Astrocyte (in vitro differentiated cells and primary cell): Measurements from ENCODE around the gene PTTG2. TPM values are rescaled to one million over a fixed set of nuclear protein-coding genes. Genes with fewer than 3 reads are reported as not detected.
"Not testable (repeated sequence)": the region's sequence is repeated elsewhere in the genome, so short reads cannot be mapped to it uniquely, and the experiment has no call there.

Experiments used
- DNase-seq: peaks from one replicate; pipeline ENCODE4 v3.0.0-alpha.2; 2010; ENCODE audit warnings: low read depth
- FAIRE-seq: peaks from 2 replicates; lab custom pipeline; 2011; peaks lifted over from hg19 to GRCh38; lab: Jason Lieb, UNC
- H2AFZ ChIP-seq: 2 replicates; pipeline ENCODE4 v1.6.0; 2012; ENCODE audit warnings: low read depth, low read length, inconsistent platforms
- H3K27ac ChIP-seq: 2 replicates; pipeline ENCODE4 v1.5.1; 2011; ENCODE audit warnings: low read depth, low read length, inconsistent platforms
- H3K27me3 ChIP-seq: 2 replicates; pipeline ENCODE4 v1.6.0; 2011; ENCODE audit warnings: low read length, inconsistent platforms; ENCODE audit not compliant: insufficient read depth
- H3K36me3 ChIP-seq: 2 replicates; pipeline ENCODE4 v1.5.1; 2011; ENCODE audit warnings: low read length, inconsistent platforms; ENCODE audit not compliant: insufficient read depth
- H3K4me1 ChIP-seq: 2 replicates; pipeline ENCODE4 v1.5.1; 2011; ENCODE audit warnings: low read length, inconsistent platforms; ENCODE audit not compliant: insufficient read depth
- H3K4me2 ChIP-seq: 2 replicates; pipeline ENCODE4 v1.6.0; 2012; ENCODE audit warnings: low read length, inconsistent platforms
- H3K4me3 ChIP-seq: 2 replicates; pipeline ENCODE4 v1.5.1; 2011; ENCODE audit warnings: low read depth, mild to moderate bottlenecking, low read length, inconsistent platforms; ENCODE audit not compliant: insufficient read depth
- H3K79me2 ChIP-seq: 2 replicates; pipeline ENCODE4 v1.6.0; 2012; ENCODE audit warnings: mild to moderate bottlenecking, low read length, inconsistent platforms; ENCODE audit not compliant: insufficient read depth
- H3K9ac ChIP-seq: 2 replicates; pipeline ENCODE4 v1.6.0; 2012; ENCODE audit warnings: mild to moderate bottlenecking, low read length, inconsistent platforms
- H3K9me3 ChIP-seq: 2 replicates; pipeline ENCODE4 v1.5.1; 2012; ENCODE audit warnings: low read depth, mild to moderate bottlenecking, low read length, inconsistent platforms; ENCODE audit not compliant: insufficient read depth
- H4K20me1 ChIP-seq: 2 replicates; pipeline ENCODE4 v1.6.0; 2012; ENCODE audit warnings: low read length, inconsistent platforms; ENCODE audit not compliant: insufficient read depth
- H3K27ac Mint-ChIP-seq: one replicate; pipeline ENCODE4 v1.8.0; 2021; ENCODE audit warnings: mild to moderate bottlenecking, mixed read lengths; ENCODE audit not compliant: unreplicated experiment
- H3K27me3 Mint-ChIP-seq: one replicate; pipeline ENCODE4 v1.8.0; 2021; ENCODE audit warnings: low read depth, mixed read lengths; ENCODE audit not compliant: unreplicated experiment
- H3K36me3 Mint-ChIP-seq: one replicate; pipeline ENCODE4 v1.8.0; 2021; ENCODE audit warnings: low read depth, mixed read lengths; ENCODE audit not compliant: unreplicated experiment
- H3K4me1 Mint-ChIP-seq: one replicate; pipeline ENCODE4 v1.8.0; 2021; ENCODE audit warnings: low read depth, mixed read lengths; ENCODE audit not compliant: unreplicated experiment
- H3K4me3 Mint-ChIP-seq: one replicate; pipeline ENCODE4 v1.8.0; 2021; ENCODE audit warnings: mild to moderate bottlenecking, moderate library complexity, mixed read lengths; ENCODE audit not compliant: unreplicated experiment
- H3K9me3 Mint-ChIP-seq: one replicate; pipeline ENCODE4 v1.8.0; 2021; ENCODE audit warnings: mild to moderate bottlenecking, mixed read lengths; ENCODE audit not compliant: unreplicated experiment
- EZH2 ChIP-seq: IDR thresholded peaks from 2 replicates; pipeline ENCODE4 v1.6.1; 2012; ENCODE audit warnings: mild to moderate bottlenecking, low read length, inconsistent platforms; ENCODE audit not compliant: insufficient read depth
- total RNA-seq: library from RNA; stranded (reverse); gene quantifications from 2 replicates; pipeline ENCODE4 v1.2.1, GENCODE V29; 2021
- TF ChIP-seq, protein P1 (sequence below): IDR thresholded peaks from 2 replicates; pipeline ENCODE4 v1.5.1; 2011; ENCODE audit warnings: low read depth, mild to moderate bottlenecking, inconsistent platforms, low read length, moderate library complexity; ENCODE audit not compliant: insufficient read depth

PTTG2 gene
- total RNA-seq, 1 donor from 2014 or later = not detected

DNA sequence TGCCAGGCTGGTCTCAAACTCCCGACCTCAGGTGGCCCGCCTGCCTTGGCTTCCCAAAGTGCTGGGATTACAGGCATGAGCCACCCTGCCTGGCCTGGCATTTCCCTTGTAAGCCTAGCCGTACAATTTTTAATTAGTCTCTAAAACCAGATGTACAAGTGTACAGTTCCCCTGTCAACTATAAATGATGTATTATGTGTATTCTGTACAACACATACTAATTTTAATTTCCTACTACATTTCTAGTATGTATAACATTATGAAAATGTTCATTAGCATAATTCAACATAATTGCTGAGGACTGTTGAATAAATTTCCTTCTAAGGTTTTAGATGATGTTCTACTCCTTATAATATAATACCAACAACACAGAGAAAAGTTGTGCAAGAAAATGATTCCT lies 41.5 kb upstream of the PTTG2 start:
- TF ChIP-seq, protein P1, sequence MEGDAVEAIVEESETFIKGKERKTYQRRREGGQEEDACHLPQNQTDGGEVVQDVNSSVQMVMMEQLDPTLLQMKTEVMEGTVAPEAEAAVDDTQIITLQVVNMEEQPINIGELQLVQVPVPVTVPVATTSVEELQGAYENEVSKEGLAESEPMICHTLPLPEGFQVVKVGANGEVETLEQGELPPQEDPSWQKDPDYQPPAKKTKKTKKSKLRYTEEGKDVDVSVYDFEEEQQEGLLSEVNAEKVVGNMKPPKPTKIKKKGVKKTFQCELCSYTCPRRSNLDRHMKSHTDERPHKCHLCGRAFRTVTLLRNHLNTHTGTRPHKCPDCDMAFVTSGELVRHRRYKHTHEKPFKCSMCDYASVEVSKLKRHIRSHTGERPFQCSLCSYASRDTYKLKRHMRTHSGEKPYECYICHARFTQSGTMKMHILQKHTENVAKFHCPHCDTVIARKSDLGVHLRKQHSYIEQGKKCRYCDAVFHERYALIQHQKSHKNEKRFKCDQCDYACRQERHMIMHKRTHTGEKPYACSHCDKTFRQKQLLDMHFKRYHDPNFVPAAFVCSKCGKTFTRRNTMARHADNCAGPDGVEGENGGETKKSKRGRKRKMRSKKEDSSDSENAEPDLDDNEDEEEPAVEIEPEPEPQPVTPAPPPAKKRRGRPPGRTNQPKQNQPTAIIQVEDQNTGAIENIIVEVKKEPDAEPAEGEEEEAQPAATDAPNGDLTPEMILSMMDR = no peak
- TF ChIP-seq EZH2 = no peak
- Histone ChIP-seq H3K27me3 (no peaks in the 10 kb centered on the region), H3K27ac (no peak overlapping the region), H3K9ac (no peak overlapping the region), H3K4me2 (no peak overlapping the region), H3K4me3 (no peak overlapping the region), H4K20me1 (no peaks in the 10 kb centered on the region), H3K9me3 (no peaks in the 10 kb centered on the region), H2AFZ (no peak overlapping the region), H3K4me1 (no peaks in the 10 kb centered on the region), H3K36me3 (no peaks in the 10 kb centered on the region), H3K79me2 (no peaks in the 10 kb centered on the region)
- Mint-ChIP-seq H3K27ac (no peak overlapping the region), H3K4me1 (peaks cover 4% of the 10 kb centered on the region), H3K36me3 (no peaks in the 10 kb centered on the region), H3K9me3 (no peaks in the 10 kb centered on the region), H3K27me3 (peaks cover 5% of the 10 kb centered on the region), H3K4me3 (no peak overlapping the region)
- no peak for FAIRE-seq
- no peak for DNase-seq

DNA sequence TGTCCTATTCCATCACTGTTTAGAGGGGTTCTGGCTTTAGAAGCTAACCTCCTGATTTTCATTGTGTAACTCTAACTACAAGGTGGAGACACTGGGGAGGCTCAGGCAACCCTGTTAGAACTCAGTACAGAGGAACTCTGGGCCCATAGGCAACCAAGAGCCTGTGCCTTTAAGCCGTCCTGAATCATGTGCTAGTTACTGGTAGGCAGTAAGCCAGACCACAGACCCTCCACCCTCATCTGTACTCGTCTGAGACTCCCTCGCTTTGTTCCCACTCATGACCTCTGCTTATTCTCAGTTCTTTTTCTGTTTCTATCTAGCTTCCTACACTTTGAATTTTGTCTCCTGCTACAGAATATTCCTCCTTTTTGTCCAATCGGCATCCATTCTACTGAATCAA lies 37.9 kb upstream of the PTTG2 start:
- no peaks in the 10 kb centered on the region for H3K9me3 Mint-ChIP-seq
- Histone ChIP-seq H4K20me1 (no peaks in the 10 kb centered on the region), H3K4me2 (no peak overlapping the region), H3K9me3 (no peaks in the 10 kb centered on the region), H3K27ac (no peak overlapping the region), H3K4me1 (no peaks in the 10 kb centered on the region), H3K27me3 (no peaks in the 10 kb centered on the region), H3K36me3 (no peaks in the 10 kb centered on the region), H3K4me3 (no peak overlapping the region), H3K79me2 (no peaks in the 10 kb centered on the region), H3K9ac (no peak overlapping the region), H2AFZ (no peak overlapping the region)
- H3K27ac Mint-ChIP-seq = no peak overlapping the region
- no peak overlapping the region for H3K4me3 Mint-ChIP-seq
- H3K27me3 Mint-ChIP-seq = no peaks in the 10 kb centered on the region
- peak; percentile 50 for DNase-seq
- peaks cover 6% of the 10 kb centered on the region for H3K4me1 Mint-ChIP-seq
- TF ChIP-seq EZH2 = no peak
- TF ChIP-seq, protein P1 = no peak
- FAIRE-seq = no peak
- H3K36me3 Mint-ChIP-seq = no peaks in the 10 kb centered on the region

DNA sequence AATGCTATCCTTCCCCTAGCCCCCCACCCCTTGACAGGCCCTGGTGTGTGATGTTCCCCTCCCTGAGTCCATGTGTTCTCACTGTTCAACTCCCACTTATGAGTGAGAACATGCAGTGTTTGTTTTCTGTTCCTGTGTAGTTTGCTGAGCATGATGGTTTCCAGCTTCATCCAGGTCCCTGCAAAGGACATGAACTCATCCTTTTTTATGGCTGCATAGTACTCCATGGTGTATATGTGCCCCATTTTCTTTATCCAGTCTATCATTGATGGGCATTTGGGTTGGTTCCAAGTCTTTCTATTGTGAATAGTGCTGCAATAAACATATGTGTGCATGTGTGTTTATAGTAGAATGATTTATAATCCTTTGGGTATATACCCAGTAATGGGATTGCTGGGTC lies 37.1 kb upstream of the PTTG2 start:
- FAIRE-seq, H3K36me3 ChIP-seq: not testable (repeated sequence)

More for the DNA sequence above, 37.1 kb upstream of the PTTG2 start:
- H3K27ac Mint-ChIP-seq, H3K27me3 Mint-ChIP-seq, H3K9me3 ChIP-seq, H3K4me1 ChIP-seq, H3K27me3 ChIP-seq, H3K4me3 ChIP-seq, H3K9me3 Mint-ChIP-seq, DNase-seq, H2AFZ ChIP-seq, H3K79me2 ChIP-seq, H3K9ac ChIP-seq, H3K4me1 Mint-ChIP-seq, H3K36me3 Mint-ChIP-seq, H3K4me2 ChIP-seq, H3K27ac ChIP-seq, H3K4me3 Mint-ChIP-seq, H4K20me1 ChIP-seq: not testable (repeated sequence)
